GM18873 (cell line): Measurements from ENCODE around the gene NR2F1-AS1.
"Not testable (repeated sequence)": the region's sequence is repeated elsewhere in the genome, so short reads cannot be mapped to it uniquely, and the experiment has no call there.

Experiments used
- ATAC-seq: cut with Tn5 transposase; IDR thresholded peaks from one replicate; pipeline ENCODE4 v1.9.1; 2021; ENCODE audit warnings: mild to moderate bottlenecking, moderate library complexity, moderate number of reproducible peaks; ENCODE audit not compliant: unreplicated experiment, low FRiP score

The NR2F1-AS1 gene

GRCh38 chr5:93402451-93402850 lies 178.6 kb downstream of the NR2F1-AS1 start:
- no peak for ATAC-seq

GRCh38 chr5:93401634-93402213 lies 179.3 kb downstream of the NR2F1-AS1 start:
- no peak for ATAC-seq

- no peak for ATAC-seq
These were observed 181.3 kb downstream of the NR2F1-AS1 start for GRCh38 chr5:93399675-93400074.

- ATAC-seq: no peak
These were observed 185.0 kb downstream of the NR2F1-AS1 start for GRCh38 chr5:93395971-93396379.

GRCh38 chr5:93395010-93395409 lies 186.0 kb downstream of the NR2F1-AS1 start:
- no peak for ATAC-seq

GRCh38 chr5:93394301-93394700 lies 186.7 kb downstream of the NR2F1-AS1 start:
- no peak for ATAC-seq

GRCh38 chr5:93391169-93391568 lies 189.8 kb downstream of the NR2F1-AS1 start:
- ATAC-seq: not testable (repeated sequence)

- no peak for ATAC-seq
These were observed 195.4 kb downstream of the NR2F1-AS1 start for GRCh38 chr5:93385655-93386054.

GRCh38 chr5:93384995-93385394 lies 196.0 kb downstream of the NR2F1-AS1 start:
- no peak for ATAC-seq

GRCh38 chr5:93384026-93384425 lies 197.0 kb downstream of the NR2F1-AS1 start:
- no peak for ATAC-seq

- ATAC-seq: no peak
These were observed 198.7 kb downstream of the NR2F1-AS1 start for GRCh38 chr5:93382188-93382825.

GRCh38 chr5:93381057-93381456 lies 200.0 kb downstream of the NR2F1-AS1 start:
- no peak for ATAC-seq

GRCh38 chr5:93378073-93378472 lies 202.9 kb downstream of the NR2F1-AS1 start:
- ATAC-seq: no peak

- no peak for ATAC-seq
These were observed 209.1 kb downstream of the NR2F1-AS1 start for GRCh38 chr5:93371893-93372292.

GRCh38 chr5:93364378-93364777 lies 216.6 kb downstream of the NR2F1-AS1 start:
- ATAC-seq: no peak

GRCh38 chr5:93360436-93361088 lies 220.5 kb downstream of the NR2F1-AS1 start:
- no peak for ATAC-seq

GRCh38 chr5:93359960-93360305 lies 221.1 kb downstream of the NR2F1-AS1 start:
- no peak for ATAC-seq
